Measurements from ENCODE around the gene MTURN. TPM values are rescaled to one million over a fixed set of nuclear protein-coding genes. Genes with fewer than 3 reads are reported as not detected.

Gene MTURN
- total and polyA plus RNA-seq, 2 donors from 2014 or later, result 54.7 to 80.1 TPM

DNA sequence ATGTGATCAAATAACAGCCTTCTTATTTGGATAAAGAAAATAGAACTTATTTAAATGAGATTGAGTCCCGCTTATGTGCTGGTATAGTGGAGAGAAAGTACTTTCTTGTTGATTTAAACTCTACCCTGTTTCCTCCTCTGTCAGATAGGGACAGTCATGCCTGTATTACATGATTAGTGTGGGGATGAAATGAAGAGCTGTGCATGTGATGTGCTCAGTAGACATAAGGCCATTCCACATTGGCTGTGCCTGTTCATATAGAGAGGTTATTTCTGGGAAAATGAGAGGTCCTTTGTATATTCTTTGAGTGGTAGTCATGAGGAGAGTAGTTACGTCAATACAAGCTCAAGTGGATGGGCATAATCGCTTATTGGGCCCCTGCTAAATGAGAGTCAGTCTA lies 5.7 kb downstream of the MTURN start:
- peaks cover 0 to 26% (median 12%) of the 10 kb centered on the region in 3 donors for H3K4me1 ChIP-seq (ENCODE audit: control insufficient read depth in 2 of 3, insufficient read depth in 2 of 3, low read depth in 1 of 3, low read length in 3 of 3)
- no peak overlapping the region for H3K4me3 ChIP-seq (ENCODE audit: low read length in 3 of 3)
- no peaks in the 10 kb centered on the region for H3K9me3 ChIP-seq (ENCODE audit: control insufficient read depth in 2 of 3, insufficient read depth in 1 of 3, low read length in 3 of 3)
- H3K36me3 ChIP-seq (ENCODE audit: control insufficient read depth in 2 of 3, insufficient read depth in 3 of 3, low read length in 3 of 3), result no peaks in the 10 kb centered on the region
- no peak overlapping the region for H3K27ac ChIP-seq (ENCODE audit: low read depth in 2 of 2, low read length in 2 of 2)
- intact Hi-C loops (cut with DNase I), result no loop called here
- DNase-seq (no peak), FAIRE-seq (no peak)
- no peak overlapping the region for H3K9ac ChIP-seq (ENCODE audit: low read length in 3 of 3)
- H3K27me3 ChIP-seq (ENCODE audit: control insufficient read depth, insufficient read depth, low read length), result no peaks in the 10 kb centered on the region
- TF ChIP-seq, protein P1, sequence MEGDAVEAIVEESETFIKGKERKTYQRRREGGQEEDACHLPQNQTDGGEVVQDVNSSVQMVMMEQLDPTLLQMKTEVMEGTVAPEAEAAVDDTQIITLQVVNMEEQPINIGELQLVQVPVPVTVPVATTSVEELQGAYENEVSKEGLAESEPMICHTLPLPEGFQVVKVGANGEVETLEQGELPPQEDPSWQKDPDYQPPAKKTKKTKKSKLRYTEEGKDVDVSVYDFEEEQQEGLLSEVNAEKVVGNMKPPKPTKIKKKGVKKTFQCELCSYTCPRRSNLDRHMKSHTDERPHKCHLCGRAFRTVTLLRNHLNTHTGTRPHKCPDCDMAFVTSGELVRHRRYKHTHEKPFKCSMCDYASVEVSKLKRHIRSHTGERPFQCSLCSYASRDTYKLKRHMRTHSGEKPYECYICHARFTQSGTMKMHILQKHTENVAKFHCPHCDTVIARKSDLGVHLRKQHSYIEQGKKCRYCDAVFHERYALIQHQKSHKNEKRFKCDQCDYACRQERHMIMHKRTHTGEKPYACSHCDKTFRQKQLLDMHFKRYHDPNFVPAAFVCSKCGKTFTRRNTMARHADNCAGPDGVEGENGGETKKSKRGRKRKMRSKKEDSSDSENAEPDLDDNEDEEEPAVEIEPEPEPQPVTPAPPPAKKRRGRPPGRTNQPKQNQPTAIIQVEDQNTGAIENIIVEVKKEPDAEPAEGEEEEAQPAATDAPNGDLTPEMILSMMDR (IDR thresholded peaks at IDR 0.05; ENCODE audit: borderline replicate concordance, extremely low read depth, insufficient read depth), result no peak

DNA sequence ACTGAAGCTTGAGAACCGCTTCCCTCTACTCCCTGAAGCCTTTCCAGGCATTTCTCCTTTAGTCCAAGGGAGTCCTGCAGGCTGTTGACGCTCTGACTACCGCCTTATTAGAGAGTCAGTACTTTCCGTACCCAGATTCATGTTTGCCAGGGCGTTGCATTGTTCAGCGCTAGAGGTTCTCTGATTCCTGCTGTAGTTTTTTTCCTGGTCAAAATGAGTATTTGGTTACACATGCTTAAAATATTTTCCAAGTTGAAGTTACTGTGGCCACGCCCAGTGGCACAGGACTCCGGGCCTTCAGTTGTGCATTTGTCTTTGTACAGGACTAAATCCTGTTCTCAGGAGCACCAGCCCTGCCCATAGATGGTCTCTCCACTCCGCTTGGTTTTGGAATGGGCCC lies 7.9 kb downstream of the MTURN start:
- Histone ChIP-seq H3K27ac (ENCODE audit: low read depth in 2 of 2, low read length in 2 of 2) (peak overlapping the region; percentile 75 to 85), H3K9ac (ENCODE audit: low read length in 3 of 3) (peak overlapping the region in 1 of 3 donors; percentile 52), H3K4me3 (ENCODE audit: low read length in 3 of 3) (peak overlapping the region in 1 of 3 donors; percentile 8), H3K4me1 (ENCODE audit: control insufficient read depth in 2 of 3, insufficient read depth in 2 of 3, low read depth in 1 of 3, low read length in 3 of 3) (peaks cover 2 to 29% (median 11%) of the 10 kb centered on the region in 3 donors), H3K27me3 (ENCODE audit: control insufficient read depth, insufficient read depth, low read length) (no peaks in the 10 kb centered on the region), H3K9me3 (ENCODE audit: control insufficient read depth in 2 of 3, insufficient read depth in 1 of 3, low read length in 3 of 3) (no peaks in the 10 kb centered on the region), H3K36me3 (ENCODE audit: control insufficient read depth in 2 of 3, insufficient read depth in 3 of 3, low read length in 3 of 3) (no peaks in the 10 kb centered on the region)
- no peak for FAIRE-seq
- DNase-seq, result peak in 3 of 5 donors; percentile 50 to 65 (median 54)
- intact Hi-C loops (cut with DNase I), result no loop called here
- TF ChIP-seq, protein P1 (IDR thresholded peaks at IDR 0.05; ENCODE audit: borderline replicate concordance, extremely low read depth, insufficient read depth), result no peak

DNA sequence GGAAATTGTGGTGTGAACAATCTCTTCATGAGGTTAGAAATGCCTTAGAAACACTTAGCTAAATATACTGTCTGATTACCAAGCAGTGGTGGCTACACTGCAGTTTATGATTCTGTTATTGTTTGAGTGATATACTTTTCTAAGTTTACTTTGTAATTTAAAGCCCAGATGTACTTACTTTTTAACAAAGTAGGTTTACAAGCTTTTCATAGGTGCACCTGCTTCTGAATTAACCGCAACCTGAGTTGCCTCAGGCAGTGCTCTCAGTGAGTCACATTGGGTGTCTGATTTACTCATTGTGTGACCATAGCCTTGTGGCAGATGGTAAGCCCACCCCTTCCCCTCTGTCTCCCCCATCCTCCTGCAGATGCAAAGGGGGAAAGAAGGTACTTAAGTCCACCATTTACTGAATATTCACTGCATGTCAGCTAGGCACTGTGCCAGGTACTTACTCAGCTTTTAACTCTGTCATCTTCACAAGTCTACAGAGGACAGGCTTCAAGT lies 9.0 kb downstream of the MTURN start:
- FAIRE-seq (no peak), DNase-seq (no peak)
- Histone ChIP-seq H3K9ac (ENCODE audit: low read length in 3 of 3) (peak overlapping the region in 1 of 3 donors; percentile 52), H3K4me3 (ENCODE audit: low read length in 3 of 3) (no peak overlapping the region), H3K9me3 (ENCODE audit: control insufficient read depth in 2 of 3, insufficient read depth in 1 of 3, low read length in 3 of 3) (no peaks in the 10 kb centered on the region), H3K27ac (ENCODE audit: low read depth in 2 of 2, low read length in 2 of 2) (peak overlapping the region; percentile 75 to 85), H3K4me1 (ENCODE audit: control insufficient read depth in 2 of 3, insufficient read depth in 2 of 3, low read depth in 1 of 3, low read length in 3 of 3) (peaks cover 2 to 29% (median 15%) of the 10 kb centered on the region in 3 donors), H3K36me3 (ENCODE audit: control insufficient read depth in 2 of 3, insufficient read depth in 3 of 3, low read length in 3 of 3) (no peaks in the 10 kb centered on the region), H3K27me3 (ENCODE audit: control insufficient read depth, insufficient read depth, low read length) (no peaks in the 10 kb centered on the region)
- intact Hi-C loops (cut with DNase I), result no loop called here
- TF ChIP-seq, protein P1 (IDR thresholded peaks at IDR 0.05; ENCODE audit: borderline replicate concordance, extremely low read depth, insufficient read depth), result no peak

Data from kidney (tissue), 14 donors.